Dedifferentiated amniotic fluid mesenchymal stem cell (primary cell): Measurements from ENCODE around the gene COL4A1.
A peak's percentile ranks its signal among the peaks of the same experiment; 100 is the strongest.
"Not testable (repeated sequence)": the region's sequence is repeated elsewhere in the genome, so short reads cannot be mapped to it uniquely, and the experiment has no call there.

ENCODE experiments used
- DNase-seq: peaks from one replicate; pipeline ENCODE4 v3.0.0-alpha.2; 2016; ENCODE audit errors: extremely low spot score

Gene COL4A1

GRCh38 chr13:110324026-110324749 lies 17.2 kb upstream of the COL4A1 start:
- no peak for DNase-seq

GRCh38 chr13:110323172-110323891 lies 16.4 kb upstream of the COL4A1 start:
- DNase-seq = no peak

- no peak for DNase-seq
Measured at GRCh38 chr13:110322828-110323171, 15.8 kb upstream of the COL4A1 start.

- DNase-seq = no peak
Measured at GRCh38 chr13:110322126-110322827, 15.3 kb upstream of the COL4A1 start.

GRCh38 chr13:110321573-110321972 lies 14.6 kb upstream of the COL4A1 start:
- DNase-seq = not testable (repeated sequence)

- DNase-seq = no peak
Measured at GRCh38 chr13:110320645-110321044, 13.7 kb upstream of the COL4A1 start.

GRCh38 chr13:110319774-110320509 lies 13.0 kb upstream of the COL4A1 start:
- no peak for DNase-seq

GRCh38 chr13:110319397-110319773 lies 12.4 kb upstream of the COL4A1 start:
- DNase-seq = no peak

GRCh38 chr13:110318920-110319319 lies 12.0 kb upstream of the COL4A1 start:
- DNase-seq = no peak

- DNase-seq = no peak
Measured at GRCh38 chr13:110317496-110318195, 10.7 kb upstream of the COL4A1 start.

- DNase-seq = no peak
Measured at GRCh38 chr13:110317093-110317492, 10.1 kb upstream of the COL4A1 start.

GRCh38 chr13:110316196-110316595 lies 9.2 kb upstream of the COL4A1 start:
- no peak for DNase-seq

- DNase-seq = no peak
Measured at GRCh38 chr13:110314516-110315245, 7.7 kb upstream of the COL4A1 start.

- DNase-seq = not testable (repeated sequence)
Measured at GRCh38 chr13:110313733-110314132, 6.8 kb upstream of the COL4A1 start.

- DNase-seq = not testable (repeated sequence)
Measured at GRCh38 chr13:110313261-110313660, 6.3 kb upstream of the COL4A1 start.

- DNase-seq = peak; percentile 61
Measured at GRCh38 chr13:110312339-110313031, 5.5 kb upstream of the COL4A1 start.

- no peak for DNase-seq
Measured at GRCh38 chr13:110311443-110312338, 4.7 kb upstream of the COL4A1 start.

- no peak for DNase-seq
Measured at GRCh38 chr13:110310541-110311442, 3.8 kb upstream of the COL4A1 start.
